Measurements from ENCODE around the gene EGFR.

GRCh38 chr7:55209366-55209765, 190.5 kb downstream of the EGFR start:
- no peak for TF ChIP-seq EP300 (IDR thresholded peaks at IDR 0.05)
- TF ChIP-seq, protein P1, sequence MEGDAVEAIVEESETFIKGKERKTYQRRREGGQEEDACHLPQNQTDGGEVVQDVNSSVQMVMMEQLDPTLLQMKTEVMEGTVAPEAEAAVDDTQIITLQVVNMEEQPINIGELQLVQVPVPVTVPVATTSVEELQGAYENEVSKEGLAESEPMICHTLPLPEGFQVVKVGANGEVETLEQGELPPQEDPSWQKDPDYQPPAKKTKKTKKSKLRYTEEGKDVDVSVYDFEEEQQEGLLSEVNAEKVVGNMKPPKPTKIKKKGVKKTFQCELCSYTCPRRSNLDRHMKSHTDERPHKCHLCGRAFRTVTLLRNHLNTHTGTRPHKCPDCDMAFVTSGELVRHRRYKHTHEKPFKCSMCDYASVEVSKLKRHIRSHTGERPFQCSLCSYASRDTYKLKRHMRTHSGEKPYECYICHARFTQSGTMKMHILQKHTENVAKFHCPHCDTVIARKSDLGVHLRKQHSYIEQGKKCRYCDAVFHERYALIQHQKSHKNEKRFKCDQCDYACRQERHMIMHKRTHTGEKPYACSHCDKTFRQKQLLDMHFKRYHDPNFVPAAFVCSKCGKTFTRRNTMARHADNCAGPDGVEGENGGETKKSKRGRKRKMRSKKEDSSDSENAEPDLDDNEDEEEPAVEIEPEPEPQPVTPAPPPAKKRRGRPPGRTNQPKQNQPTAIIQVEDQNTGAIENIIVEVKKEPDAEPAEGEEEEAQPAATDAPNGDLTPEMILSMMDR (IDR thresholded peaks at IDR 0.05): no peak
- no peak for TF ChIP-seq ZNF302 (CRISPR knock-in tag; IDR thresholded peaks at IDR 0.05)

Data from A549 (cell line).